GM12865 (cell line): ENCODE data around the gene FARP2.

Experiments used
- DNase-seq: peaks from one replicate; pipeline ENCODE4 v3.0.0; 2010; ENCODE audit warnings: low read depth
- H3K4me3 ChIP-seq: 2 replicates; pipeline ENCODE4 v1.5.1; 2011; ENCODE audit warnings: mild to moderate bottlenecking, low read depth, low read length, control low read depth
- TF ChIP-seq, protein P1 (sequence below): IDR thresholded peaks from 2 replicates; pipeline ENCODE4 v1.5.1; 2011; ENCODE audit warnings: low read length, control low read depth, low read depth, inconsistent platforms; ENCODE audit not compliant: insufficient read depth; ENCODE audit errors: missing control alignments

Gene FARP2

DNA sequence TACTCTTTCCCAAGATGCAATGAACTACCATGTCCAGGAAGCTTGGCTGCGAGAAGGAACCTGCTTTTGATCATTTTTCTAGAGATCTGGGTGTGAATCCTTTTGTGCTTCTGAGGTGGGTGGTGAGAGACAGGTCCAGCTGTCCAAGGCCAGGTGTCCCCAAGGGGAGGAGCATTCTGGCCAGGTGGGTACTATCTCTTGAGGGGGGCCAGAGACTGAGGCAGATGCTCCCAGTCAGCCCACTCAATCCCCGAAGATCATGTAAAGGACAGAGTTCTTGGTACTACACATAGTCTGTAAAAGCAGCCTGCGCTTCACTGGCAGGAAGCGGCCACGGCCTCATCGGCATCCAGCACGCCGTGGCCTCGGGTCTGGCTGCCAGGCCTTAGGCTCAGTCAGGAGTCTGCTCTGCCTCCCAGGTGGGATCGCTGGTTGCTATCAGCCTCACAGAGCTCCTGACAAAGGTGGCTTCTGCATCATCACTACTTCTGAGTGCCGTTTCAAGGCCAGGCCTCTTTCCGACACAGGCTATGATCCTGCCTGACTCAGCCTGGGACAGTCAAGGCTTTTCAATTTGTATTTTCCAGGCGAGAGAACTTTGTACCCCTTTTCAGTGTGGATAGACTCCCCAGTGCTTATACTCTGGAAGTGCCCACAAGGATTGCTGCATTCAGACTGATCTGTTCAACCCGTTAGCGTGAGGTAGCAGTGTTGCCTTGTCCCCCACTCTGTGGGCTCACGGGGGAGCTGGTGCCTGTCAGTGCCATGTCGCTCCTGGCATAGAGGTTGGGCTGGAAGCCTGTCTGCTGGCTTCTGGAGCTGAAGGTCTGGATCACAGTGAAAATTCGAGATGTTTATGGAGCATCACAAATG, 123.2 kb downstream of the FARP2 start:
- no peak for DNase-seq
- TF ChIP-seq, protein P1, sequence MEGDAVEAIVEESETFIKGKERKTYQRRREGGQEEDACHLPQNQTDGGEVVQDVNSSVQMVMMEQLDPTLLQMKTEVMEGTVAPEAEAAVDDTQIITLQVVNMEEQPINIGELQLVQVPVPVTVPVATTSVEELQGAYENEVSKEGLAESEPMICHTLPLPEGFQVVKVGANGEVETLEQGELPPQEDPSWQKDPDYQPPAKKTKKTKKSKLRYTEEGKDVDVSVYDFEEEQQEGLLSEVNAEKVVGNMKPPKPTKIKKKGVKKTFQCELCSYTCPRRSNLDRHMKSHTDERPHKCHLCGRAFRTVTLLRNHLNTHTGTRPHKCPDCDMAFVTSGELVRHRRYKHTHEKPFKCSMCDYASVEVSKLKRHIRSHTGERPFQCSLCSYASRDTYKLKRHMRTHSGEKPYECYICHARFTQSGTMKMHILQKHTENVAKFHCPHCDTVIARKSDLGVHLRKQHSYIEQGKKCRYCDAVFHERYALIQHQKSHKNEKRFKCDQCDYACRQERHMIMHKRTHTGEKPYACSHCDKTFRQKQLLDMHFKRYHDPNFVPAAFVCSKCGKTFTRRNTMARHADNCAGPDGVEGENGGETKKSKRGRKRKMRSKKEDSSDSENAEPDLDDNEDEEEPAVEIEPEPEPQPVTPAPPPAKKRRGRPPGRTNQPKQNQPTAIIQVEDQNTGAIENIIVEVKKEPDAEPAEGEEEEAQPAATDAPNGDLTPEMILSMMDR: no peak

DNA sequence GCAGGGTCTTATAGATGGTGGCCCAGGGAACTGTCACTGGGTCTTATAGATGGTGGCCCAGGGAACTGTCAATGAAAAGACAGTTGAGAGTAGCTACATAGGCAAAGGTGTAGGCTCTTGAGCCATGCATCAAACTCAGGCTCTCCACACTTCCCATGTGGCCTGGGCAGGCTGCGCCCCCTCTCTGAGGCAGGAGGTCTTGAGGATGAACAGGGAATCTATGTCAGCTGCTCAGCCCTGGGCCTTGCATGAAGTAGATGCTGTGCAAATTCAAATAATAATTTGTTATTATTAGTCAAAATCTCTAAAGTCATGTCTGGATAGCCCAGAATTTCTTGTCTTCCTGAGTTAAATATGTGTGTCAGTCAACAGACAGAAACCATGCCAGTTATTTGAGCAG, 125.6 kb downstream of the FARP2 start:
- TF ChIP-seq, protein P1: no peak
- no peak overlapping the region for H3K4me3 ChIP-seq
- DNase-seq: no peak

More for the DNA sequence above, 123.2 kb downstream of the FARP2 start:
- no peak overlapping the region for H3K4me3 ChIP-seq

GRCh38 chr2:241482126-241482955, 126.3 kb downstream of the FARP2 start:
- H3K4me3 ChIP-seq: no peak overlapping the region
- TF ChIP-seq, protein P1: no peak
- no peak for DNase-seq

GRCh38 chr2:241483305-241483704, 127.2 kb downstream of the FARP2 start:
- TF ChIP-seq, protein P1: no peak
- no peak overlapping the region for H3K4me3 ChIP-seq
- no peak for DNase-seq

- H3K4me3 ChIP-seq: no peak overlapping the region
- TF ChIP-seq, protein P1: no peak
- no peak for DNase-seq
Observed at GRCh38 chr2:241485172-241485911, 129.3 kb downstream of the FARP2 start.

GRCh38 chr2:241489088-241489487, 133.0 kb downstream of the FARP2 start:
- H3K4me3 ChIP-seq: no peak overlapping the region
- TF ChIP-seq, protein P1: no peak
- DNase-seq: no peak
